ENCODE measurements around the gene KRTAP10-10. TPM values are rescaled to one million over a fixed set of nuclear protein-coding genes. Genes with fewer than 3 reads are reported as not detected.

The KRTAP10-10 gene
- total and polyA plus RNA-seq, 2 donors (not counting 1 experiment from before 2014, with no cell fraction given), result not detected

GRCh38 chr21:44619886-44620285, 17.3 kb upstream of the KRTAP10-10 start:
- Histone ChIP-seq H3K79me2 (ENCODE audit: control insufficient read depth, insufficient read depth, low read length) (no peaks in the 10 kb centered on the region), H2AFZ (ENCODE audit: low read length) (no peak overlapping the region), H3K27me3 (ENCODE audit: control insufficient read depth, insufficient read depth, low read length) (no peaks in the 10 kb centered on the region), H3K4me3 (replicated peaks in 1 of 4; ENCODE audit: control extremely low read depth in 1 of 4, insufficient read depth in 1 of 4, low read depth in 3 of 4, low read length in 4 of 4) (no peak overlapping the region), H3K4me2 (ENCODE audit: extremely low read depth, insufficient read depth, low read length) (no peak overlapping the region), H3K9me3 (ENCODE audit: control insufficient read depth, insufficient read depth, low read depth, low read length) (no peaks in the 10 kb centered on the region), H4K20me1 (ENCODE audit: control insufficient read depth, extremely low read depth, insufficient read depth, low read length) (no peaks in the 10 kb centered on the region), H3K27ac (ENCODE audit: insufficient read depth, low read length) (no peak overlapping the region), H3K36me3 (ENCODE audit: control insufficient read depth, insufficient read depth, low read length) (no peaks in the 10 kb centered on the region), H3K9ac (ENCODE audit: insufficient read depth, low read length) (no peak overlapping the region), H3K4me1 (ENCODE audit: control insufficient read depth, extremely low read depth, insufficient read depth, low read length) (no peaks in the 10 kb centered on the region)
- TF ChIP-seq EZH2 (IDR thresholded peaks at IDR 0.05; ENCODE audit: low read length, missing control alignments) (no peak), CTCF (conservative IDR thresholded peaks at IDR 0.05 in 1 of 2, IDR thresholded peaks at IDR 0.05 in 1 of 2; ENCODE audit: low read depth in 1 of 2, low read length in 2 of 2) (no peak)
- DNase-seq (ENCODE audit: low read depth in 2 of 2), result no peak

GRCh38 chr21:44623575-44623974, 13.6 kb upstream of the KRTAP10-10 start:
- TF ChIP-seq CTCF (conservative IDR thresholded peaks at IDR 0.05 in 1 of 2, IDR thresholded peaks at IDR 0.05 in 1 of 2; ENCODE audit: low read depth in 1 of 2, low read length in 2 of 2), result no peak
- no peak for TF ChIP-seq EZH2 (IDR thresholded peaks at IDR 0.05; ENCODE audit: low read length, missing control alignments)

GRCh38 chr21:44625756-44626155, 11.4 kb upstream of the KRTAP10-10 start:
- no peaks in the 10 kb centered on the region for H3K9me3 ChIP-seq (ENCODE audit: control insufficient read depth, insufficient read depth, low read depth, low read length)
- H2AFZ ChIP-seq (ENCODE audit: low read length), result no peak overlapping the region
- no peaks in the 10 kb centered on the region for H3K4me1 ChIP-seq (ENCODE audit: control insufficient read depth, extremely low read depth, insufficient read depth, low read length)
- no peaks in the 10 kb centered on the region for H4K20me1 ChIP-seq (ENCODE audit: control insufficient read depth, extremely low read depth, insufficient read depth, low read length)
- H3K79me2 ChIP-seq (ENCODE audit: control insufficient read depth, insufficient read depth, low read length), result no peaks in the 10 kb centered on the region
- H3K27me3 ChIP-seq (ENCODE audit: control insufficient read depth, insufficient read depth, low read length), result no peaks in the 10 kb centered on the region
- H3K36me3 ChIP-seq (ENCODE audit: control insufficient read depth, insufficient read depth, low read length), result no peaks in the 10 kb centered on the region
- TF ChIP-seq EZH2 (IDR thresholded peaks at IDR 0.05; ENCODE audit: low read length, missing control alignments) (no peak), CTCF (conservative IDR thresholded peaks at IDR 0.05 in 1 of 2, IDR thresholded peaks at IDR 0.05 in 1 of 2; ENCODE audit: low read depth in 1 of 2, low read length in 2 of 2) (no peak)
- DNase-seq (ENCODE audit: low read depth in 2 of 2), result no peak
- no peak overlapping the region for H3K27ac ChIP-seq (ENCODE audit: insufficient read depth, low read length)
- H3K9ac ChIP-seq (ENCODE audit: insufficient read depth, low read length), result no peak overlapping the region
- H3K4me2 ChIP-seq (ENCODE audit: extremely low read depth, insufficient read depth, low read length), result no peak overlapping the region
- no peak overlapping the region for H3K4me3 ChIP-seq (replicated peaks in 1 of 4; ENCODE audit: control extremely low read depth in 1 of 4, insufficient read depth in 1 of 4, low read depth in 3 of 4, low read length in 4 of 4)

More at GRCh38 chr21:44623575-44623974, 13.6 kb upstream of the KRTAP10-10 start:
- Histone ChIP-seq H2AFZ (ENCODE audit: low read length) (no peak overlapping the region), H3K36me3 (ENCODE audit: control insufficient read depth, insufficient read depth, low read length) (no peaks in the 10 kb centered on the region), H3K9me3 (ENCODE audit: control insufficient read depth, insufficient read depth, low read depth, low read length) (no peaks in the 10 kb centered on the region), H3K4me1 (ENCODE audit: control insufficient read depth, extremely low read depth, insufficient read depth, low read length) (no peaks in the 10 kb centered on the region), H3K4me2 (ENCODE audit: extremely low read depth, insufficient read depth, low read length) (no peak overlapping the region), H3K9ac (ENCODE audit: insufficient read depth, low read length) (no peak overlapping the region), H4K20me1 (ENCODE audit: control insufficient read depth, extremely low read depth, insufficient read depth, low read length) (no peaks in the 10 kb centered on the region), H3K4me3 (replicated peaks in 1 of 4; ENCODE audit: control extremely low read depth in 1 of 4, insufficient read depth in 1 of 4, low read depth in 3 of 4, low read length in 4 of 4) (no peak overlapping the region), H3K27me3 (ENCODE audit: control insufficient read depth, insufficient read depth, low read length) (no peaks in the 10 kb centered on the region), H3K79me2 (ENCODE audit: control insufficient read depth, insufficient read depth, low read length) (no peaks in the 10 kb centered on the region), H3K27ac (ENCODE audit: insufficient read depth, low read length) (no peak overlapping the region)
- DNase-seq (ENCODE audit: low read depth in 2 of 2), result no peak

Data from fibroblast of lung (primary cell).